PC-9 (cell line): ENCODE data around the gene ABCA12. TPM values are rescaled to one million over a fixed set of nuclear protein-coding genes. Genes with fewer than 3 reads are reported as not detected.

Experiments used
- BruUV-seq: library from RNA; stranded (reverse); fragments of 400-500 nt; replicated peaks from 2 replicates; lab custom pipeline; 2021; lab: Mats Ljungman, UMichigan
- CTCF ChIA-PET: fragments of 300-600 bp; sonication (Branson Sonifier 250); formaldehyde crosslinking; loops from one replicate; lab custom pipeline; 2022; ENCODE audit warnings: antibody characterized with exemption; lab: Charles Lee
- POLR2A ChIA-PET: fragments of 300-600 bp; sonication (Branson Sonifier 250); formaldehyde crosslinking; loops from one replicate; lab custom pipeline; 2022; ENCODE audit warnings: antibody characterized with exemption; ENCODE audit not compliant: unreplicated experiment; lab: Charles Lee
- DNase-seq, 2 experiments: peaks; one replicate each; pipeline versions ENCODE4 v3.0.0 to v3.0.0-alpha.2; 2015 to 2022; ENCODE audit warnings: mixed read lengths in 1 of 2
- H2AFZ ChIP-seq: fragments of 200-600 bp; sonication (generic); 2 replicates; pipeline ENCODE4 v1.8.1; 2017; ENCODE audit warnings: antibody characterized with exemption
- H3F3A ChIP-seq: fragments of 200-600 bp; sonication (generic); 2 replicates; pipeline ENCODE4 v1.8.1; 2017; ENCODE audit warnings: antibody characterized with exemption, mild to moderate bottlenecking, low read depth; ENCODE audit not compliant: insufficient read depth
- H3K27ac ChIP-seq: fragments of 200-600 bp; sonication (generic); 2 replicates; pipeline ENCODE4 v1.6.1; 2016; ENCODE audit warnings: mixed run types
- H3K27me3 ChIP-seq: fragments of 200-600 bp; sonication (generic); 2 replicates; pipeline ENCODE4 v1.6.1; 2016; ENCODE audit warnings: low read depth, mixed run types; ENCODE audit not compliant: insufficient read depth
- H3K36me3 ChIP-seq: fragments of 200-600 bp; sonication (generic); 2 replicates; pipeline ENCODE4 v1.6.1; 2016; ENCODE audit warnings: low read depth, mixed run types
- H3K4me1 ChIP-seq: fragments of 200-600 bp; sonication (generic); replicated peaks from 2 replicates; pipeline ENCODE4 v1.6.1; 2016; ENCODE audit warnings: mixed run types; ENCODE audit not compliant: insufficient read depth
- H3K4me2 ChIP-seq: fragments of 200-600 bp; sonication (generic); 2 replicates; pipeline ENCODE4 v1.6.1; 2017; ENCODE audit warnings: mixed run types
- H3K4me3 ChIP-seq: fragments of 200-600 bp; sonication (generic); 2 replicates; pipeline ENCODE4 v1.6.1; 2016; ENCODE audit warnings: mixed run types
- H3K79me2 ChIP-seq: fragments of 200-600 bp; sonication (generic); 2 replicates; pipeline ENCODE4 v1.6.1; 2017; ENCODE audit warnings: low read depth, mixed run types
- H3K9me2 ChIP-seq: fragments of 200-600 bp; sonication (generic); 2 replicates; pipeline ENCODE4 v1.8.1; 2017; ENCODE audit warnings: mild to moderate bottlenecking; ENCODE audit not compliant: insufficient read depth
- H3K9me3 ChIP-seq: fragments of 200-600 bp; sonication (generic); 2 replicates; pipeline ENCODE4 v1.8.1; 2016; ENCODE audit warnings: low read depth; ENCODE audit not compliant: insufficient read depth
- H4K20me1 ChIP-seq: fragments of 200-600 bp; sonication (generic); 2 replicates; pipeline ENCODE4 v1.8.1; 2017; ENCODE audit not compliant: insufficient read depth
- EZH2 ChIP-seq: fragments of 200-600 bp; sonication (generic); IDR thresholded peaks from 2 replicates; pipeline ENCODE4 v1.8.0; 2017; ENCODE audit warnings: antibody characterized with exemption, low read depth
- intact Hi-C: fragments of 100-400 bp; cut with micrococcal nuclease; formaldehyde crosslinking; loops from one replicate; pipeline ENCODE4 v1.10.0; 2022; ENCODE audit not compliant: unreplicated experiment
- total RNA-seq: library from RNA; stranded (reverse); gene quantifications from 2 replicates; pipeline ENCODE4 v1.2.3, GENCODE V29; 2021
- TF ChIP-seq, protein P1 (sequence below): fragments of 200-600 bp; sonication (generic); conservative IDR thresholded peaks from 2 replicates; pipeline ENCODE4 v1.6.1; 2017; ENCODE audit warnings: mixed run types, antibody characterized with exemption, mild to moderate bottlenecking, moderate library complexity

ABCA12 gene
- total RNA-seq, 1 experiment from 2014 or later: 2.0 TPM

DNA sequence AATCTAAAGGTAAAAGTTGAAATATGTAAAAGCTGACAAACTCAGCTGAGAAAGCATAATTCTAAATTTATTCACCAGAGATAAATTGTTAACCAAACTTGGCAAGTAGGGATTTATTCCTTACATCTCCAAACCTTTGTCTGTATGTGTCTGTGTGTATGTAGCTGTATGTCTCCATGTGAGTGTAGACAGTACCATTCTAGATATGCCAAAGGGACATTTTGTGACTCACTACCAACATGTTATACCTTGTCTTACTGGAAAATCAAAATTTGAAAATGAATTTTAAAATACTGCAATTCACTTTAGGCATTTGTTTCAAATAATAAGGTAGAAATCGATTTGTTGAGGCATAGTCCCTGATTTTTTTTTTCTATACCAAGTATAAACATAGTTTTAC lies 102.1 kb downstream of the ABCA12 start:
- H3K4me1 ChIP-seq: no peaks in the 10 kb centered on the region
- H3K4me2 ChIP-seq: no peak overlapping the region
- TF ChIP-seq EZH2: no peak
- TF ChIP-seq, protein P1, sequence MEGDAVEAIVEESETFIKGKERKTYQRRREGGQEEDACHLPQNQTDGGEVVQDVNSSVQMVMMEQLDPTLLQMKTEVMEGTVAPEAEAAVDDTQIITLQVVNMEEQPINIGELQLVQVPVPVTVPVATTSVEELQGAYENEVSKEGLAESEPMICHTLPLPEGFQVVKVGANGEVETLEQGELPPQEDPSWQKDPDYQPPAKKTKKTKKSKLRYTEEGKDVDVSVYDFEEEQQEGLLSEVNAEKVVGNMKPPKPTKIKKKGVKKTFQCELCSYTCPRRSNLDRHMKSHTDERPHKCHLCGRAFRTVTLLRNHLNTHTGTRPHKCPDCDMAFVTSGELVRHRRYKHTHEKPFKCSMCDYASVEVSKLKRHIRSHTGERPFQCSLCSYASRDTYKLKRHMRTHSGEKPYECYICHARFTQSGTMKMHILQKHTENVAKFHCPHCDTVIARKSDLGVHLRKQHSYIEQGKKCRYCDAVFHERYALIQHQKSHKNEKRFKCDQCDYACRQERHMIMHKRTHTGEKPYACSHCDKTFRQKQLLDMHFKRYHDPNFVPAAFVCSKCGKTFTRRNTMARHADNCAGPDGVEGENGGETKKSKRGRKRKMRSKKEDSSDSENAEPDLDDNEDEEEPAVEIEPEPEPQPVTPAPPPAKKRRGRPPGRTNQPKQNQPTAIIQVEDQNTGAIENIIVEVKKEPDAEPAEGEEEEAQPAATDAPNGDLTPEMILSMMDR: no peak
- H2AFZ ChIP-seq: no peak overlapping the region
- POLR2A ChIA-PET: no interaction called here
- no peaks in the 10 kb centered on the region for H4K20me1 ChIP-seq
- CTCF ChIA-PET: no interaction called here
- BruUV-seq: no TSS peak
- H3K27me3 ChIP-seq: no peaks in the 10 kb centered on the region
- no peaks in the 10 kb centered on the region for H3K36me3 ChIP-seq
- no peaks in the 10 kb centered on the region for H3K9me3 ChIP-seq
- no peak overlapping the region for H3K4me3 ChIP-seq
- no peaks in the 10 kb centered on the region for H3K79me2 ChIP-seq
- DNase-seq: no peak
- H3K27ac ChIP-seq: no peak overlapping the region
- H3F3A ChIP-seq: no peaks in the 10 kb centered on the region
- no peaks in the 10 kb centered on the region for H3K9me2 ChIP-seq
- intact Hi-C loops: no loop called here

DNA sequence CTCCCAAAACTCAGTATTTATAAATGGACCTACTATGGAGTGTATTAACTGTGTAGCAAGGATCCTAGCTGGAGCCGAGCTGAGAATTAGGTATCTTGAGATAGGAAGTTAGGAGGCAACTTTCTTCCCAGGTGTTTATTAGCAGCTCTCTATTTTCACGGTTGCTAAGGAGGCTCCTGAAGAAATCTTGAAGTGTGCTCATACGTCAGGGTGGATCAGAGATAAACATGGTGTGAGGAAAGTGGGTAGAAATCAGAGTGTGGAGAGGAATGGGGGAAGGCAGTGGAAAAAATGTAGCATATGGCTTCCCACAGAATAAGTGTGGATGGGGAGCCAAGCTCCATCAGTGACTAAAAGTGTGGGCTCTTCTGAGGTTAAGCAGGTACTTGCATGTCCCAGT lies 104.3 kb downstream of the ABCA12 start:
- Histone ChIP-seq H3K4me2 (no peak overlapping the region), H3K27me3 (no peaks in the 10 kb centered on the region), H3F3A (no peaks in the 10 kb centered on the region), H3K9me3 (no peaks in the 10 kb centered on the region), H3K4me1 (no peaks in the 10 kb centered on the region), H2AFZ (0 out of 2 replicates have a peak overlapping the region, but pooled peaks have one; percentile 18), H3K9me2 (no peaks in the 10 kb centered on the region), H3K4me3 (no peak overlapping the region), H4K20me1 (no peaks in the 10 kb centered on the region), H3K36me3 (no peaks in the 10 kb centered on the region), H3K79me2 (no peaks in the 10 kb centered on the region), H3K27ac (no peak overlapping the region)
- TF ChIP-seq, protein P1: no peak
- TF ChIP-seq EZH2: no peak
- CTCF ChIA-PET: no interaction called here
- POLR2A ChIA-PET: no interaction called here
- no peak for DNase-seq
- intact Hi-C loops: no loop called here
- BruUV-seq: no TSS peak

DNA sequence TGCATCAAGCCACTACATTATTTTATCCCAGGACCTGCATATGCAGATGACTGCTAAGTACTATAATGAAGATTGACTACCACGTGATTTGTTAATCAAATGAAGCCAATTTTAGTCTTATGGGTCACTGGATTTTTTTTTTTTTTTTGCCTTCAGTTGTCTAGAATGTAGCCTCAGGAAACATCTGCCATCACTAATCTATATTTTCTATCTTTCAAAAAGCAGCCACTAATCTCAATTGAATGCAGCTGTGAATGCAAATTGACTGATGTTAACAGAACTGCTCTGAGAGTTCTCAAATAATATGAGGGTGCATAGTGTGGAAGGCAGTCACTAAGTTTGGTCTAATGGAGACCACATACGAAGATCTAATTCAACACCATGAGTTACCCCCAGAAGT lies 106.3 kb downstream of the ABCA12 start:
- CTCF ChIA-PET: no interaction called here
- Histone ChIP-seq H3K4me3 (no peak overlapping the region), H3F3A (no peaks in the 10 kb centered on the region), H3K36me3 (no peaks in the 10 kb centered on the region), H3K9me3 (no peaks in the 10 kb centered on the region), H3K27ac (no peak overlapping the region), H3K4me2 (no peak overlapping the region), H3K27me3 (no peaks in the 10 kb centered on the region), H2AFZ (no peak overlapping the region), H4K20me1 (no peaks in the 10 kb centered on the region), H3K9me2 (no peaks in the 10 kb centered on the region), H3K79me2 (no peaks in the 10 kb centered on the region), H3K4me1 (no peaks in the 10 kb centered on the region)
- intact Hi-C loops: no loop called here
- no peak for DNase-seq
- no TSS peak for BruUV-seq
- POLR2A ChIA-PET: no interaction called here
- TF ChIP-seq EZH2: no peak
- TF ChIP-seq, protein P1: no peak
